ENCODE data around the gene AIFM3.

AIFM3 gene

GRCh38 chr22:20990184-20991180 lies 23.4 kb downstream of the AIFM3 start:
- DNase-seq (ENCODE audit: low read depth in 2 of 2), result no peak

GRCh38 chr22:20991252-20992055 lies 24.4 kb downstream of the AIFM3 start:
- no peak for DNase-seq (ENCODE audit: low read depth in 2 of 2)

GRCh38 chr22:20992056-20992442 lies 25.0 kb downstream of the AIFM3 start:
- DNase-seq (ENCODE audit: low read depth in 2 of 2), result no peak

- no peak for DNase-seq (ENCODE audit: low read depth in 2 of 2)
Measured at GRCh38 chr22:20992456-20993303, 25.6 kb downstream of the AIFM3 start.

GRCh38 chr22:20993304-20994127 lies 26.5 kb downstream of the AIFM3 start:
- no peak for DNase-seq (ENCODE audit: low read depth in 2 of 2)

- no peak for DNase-seq (ENCODE audit: low read depth in 2 of 2)
Measured at GRCh38 chr22:20994128-20994901, 27.3 kb downstream of the AIFM3 start.

- DNase-seq (ENCODE audit: low read depth in 2 of 2), result no peak
Measured at GRCh38 chr22:20994902-20995241, 27.8 kb downstream of the AIFM3 start.

GRCh38 chr22:20995329-20996030 lies 28.4 kb downstream of the AIFM3 start:
- no peak for DNase-seq (ENCODE audit: low read depth in 2 of 2)

GRCh38 chr22:20996031-20996410 lies 29.0 kb downstream of the AIFM3 start:
- no peak for DNase-seq (ENCODE audit: low read depth in 2 of 2)

GRCh38 chr22:20996598-20997535 lies 29.8 kb downstream of the AIFM3 start:
- no peak for DNase-seq (ENCODE audit: low read depth in 2 of 2)

- no peak for DNase-seq (ENCODE audit: low read depth in 2 of 2)
Measured at GRCh38 chr22:20997536-20998257, 30.6 kb downstream of the AIFM3 start.

GRCh38 chr22:20998411-20999336 lies 31.6 kb downstream of the AIFM3 start:
- DNase-seq (ENCODE audit: low read depth in 2 of 2), result no peak

GRCh38 chr22:20999350-21000206 lies 32.5 kb downstream of the AIFM3 start:
- no peak for DNase-seq (ENCODE audit: low read depth in 2 of 2)

- no peak for DNase-seq (ENCODE audit: low read depth in 2 of 2)
Measured at GRCh38 chr22:21000207-21000986, 33.3 kb downstream of the AIFM3 start.
